NCI-H1048 (cell line): Measurements from ENCODE around the gene CDHR1.

Experiments
- DNase-seq: peaks from one replicate; lab custom pipeline; 2025; lab: John Stamatoyannopoulos, UW

CDHR1 gene

DNA sequence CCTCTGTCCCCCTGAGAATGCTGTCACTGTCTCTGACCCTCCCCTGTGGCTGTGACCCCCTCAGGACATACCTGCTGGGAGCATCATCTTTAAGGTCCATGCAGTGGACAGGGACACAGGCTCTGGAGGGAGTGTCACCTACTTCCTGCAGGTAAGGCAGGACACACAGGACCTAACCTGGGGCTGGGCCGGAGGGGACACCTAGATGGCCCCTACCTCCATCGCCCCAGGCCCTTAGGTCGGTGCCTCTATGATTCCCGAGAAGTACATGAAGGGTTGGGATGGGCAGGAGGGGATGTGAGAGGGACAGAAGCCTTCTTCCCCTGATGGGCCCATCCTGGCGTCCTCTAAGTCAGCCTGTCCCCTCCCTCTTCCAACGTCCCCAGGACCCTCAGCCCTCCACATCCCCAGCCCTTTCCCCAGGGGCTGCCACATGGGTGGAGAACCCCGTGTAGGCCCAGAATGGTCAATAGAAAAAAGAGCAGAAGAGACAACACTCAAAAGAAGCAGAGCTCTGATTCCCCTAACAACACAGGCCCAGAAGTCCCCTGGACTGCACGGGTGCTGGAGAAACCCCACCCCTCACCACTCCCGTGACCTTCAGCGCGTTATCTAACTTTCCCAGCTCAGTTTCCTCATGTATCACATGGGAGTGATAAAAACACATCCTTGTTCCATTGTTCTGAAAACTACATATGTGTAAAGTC, 6.4 kb downstream of the CDHR1 start:
- no peak for DNase-seq

GRCh38 chr10:84201244-84201606, 6.9 kb downstream of the CDHR1 start:
- no peak for DNase-seq

DNA sequence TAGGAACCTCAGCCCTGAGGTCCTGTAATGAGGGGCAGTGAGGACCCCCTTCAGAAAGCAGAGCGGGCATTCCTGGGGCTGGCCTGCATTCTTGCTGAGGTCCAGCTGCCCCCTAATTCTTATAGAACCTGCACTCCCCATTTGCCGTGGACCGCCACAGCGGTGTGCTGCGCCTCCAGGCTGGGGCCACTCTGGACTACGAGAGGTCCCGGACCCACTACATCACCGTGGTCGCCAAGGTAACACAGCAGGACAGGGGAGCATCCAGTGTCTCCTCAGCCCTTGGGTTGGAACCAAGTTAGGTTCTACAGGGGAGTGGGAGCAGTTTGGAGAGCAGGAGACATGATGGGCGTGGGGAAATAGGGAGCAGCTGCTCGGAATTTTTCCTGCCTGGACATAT, 7.3 kb downstream of the CDHR1 start:
- DNase-seq, result no peak

- no peak for DNase-seq
Observed at GRCh38 chr10:84202349-84202748, 8.0 kb downstream of the CDHR1 start.

DNA sequence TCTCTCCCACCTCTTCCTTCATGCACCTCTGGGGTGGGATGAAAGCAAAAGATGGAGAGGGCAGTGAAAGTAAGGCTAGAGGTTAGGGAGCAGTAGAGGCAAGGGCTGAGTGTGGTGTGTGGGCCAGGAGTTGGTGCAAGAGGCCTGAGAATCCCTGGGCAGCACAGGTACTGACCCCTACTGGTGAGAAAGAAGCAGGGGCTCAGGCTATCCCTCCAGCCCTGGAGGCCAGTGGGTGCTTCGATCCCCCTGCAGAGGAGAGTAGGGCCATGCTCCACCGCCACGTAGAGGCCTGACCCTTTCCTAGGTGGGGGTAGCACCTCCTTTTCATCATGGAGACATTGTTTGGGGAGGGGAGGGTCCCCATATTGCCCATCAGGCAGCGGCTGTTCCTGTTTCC, 9.8 kb downstream of the CDHR1 start:
- DNase-seq, result no peak

- DNase-seq, result no peak
Observed at GRCh38 chr10:84204610-84205009, 10.3 kb downstream of the CDHR1 start.

GRCh38 chr10:84205049-84205852, 10.9 kb downstream of the CDHR1 start:
- no peak for DNase-seq

GRCh38 chr10:84205853-84206525, 11.7 kb downstream of the CDHR1 start:
- no peak for DNase-seq

DNA sequence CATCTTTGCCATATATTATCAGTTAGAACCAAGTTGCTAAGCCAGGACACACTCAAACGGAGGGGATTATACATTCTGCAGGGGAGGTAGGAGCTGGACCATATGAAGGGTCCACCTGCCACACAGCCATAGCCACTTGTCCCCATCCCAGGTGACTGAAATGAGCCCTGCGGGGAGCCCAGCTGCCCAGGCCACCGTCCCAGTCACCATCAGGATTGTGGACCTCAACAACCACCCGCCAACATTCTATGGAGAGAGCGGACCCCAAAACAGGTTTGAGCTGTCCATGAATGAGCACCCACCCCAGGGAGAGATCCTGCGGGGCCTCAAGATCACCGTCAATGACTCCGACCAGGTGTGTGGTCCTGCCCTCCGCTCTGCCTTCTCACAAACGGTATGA, 13.7 kb downstream of the CDHR1 start:
- DNase-seq, result no peak

GRCh38 chr10:84211566-84211965, 17.2 kb downstream of the CDHR1 start:
- DNase-seq, result no peak

GRCh38 chr10:84212014-84212413, 17.7 kb downstream of the CDHR1 start:
- no peak for DNase-seq

DNA sequence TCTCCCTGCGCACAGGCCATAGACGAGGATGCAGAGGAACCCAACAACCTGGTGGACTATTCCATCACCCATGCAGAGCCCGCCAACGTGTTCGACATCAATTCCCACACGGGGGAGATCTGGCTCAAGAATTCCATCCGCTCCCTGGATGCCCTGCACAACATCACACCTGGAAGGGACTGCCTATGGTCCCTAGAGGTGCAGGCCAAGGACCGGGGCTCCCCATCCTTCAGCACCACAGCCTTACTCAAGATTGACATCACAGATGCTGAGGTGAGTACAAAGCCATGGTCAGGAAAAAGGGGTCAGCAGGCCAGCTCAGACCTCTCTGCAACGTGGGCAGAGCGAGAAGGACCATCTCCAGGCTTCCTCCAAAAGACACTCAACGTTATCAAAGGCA, 18.7 kb downstream of the CDHR1 start:
- no peak for DNase-seq

DNA sequence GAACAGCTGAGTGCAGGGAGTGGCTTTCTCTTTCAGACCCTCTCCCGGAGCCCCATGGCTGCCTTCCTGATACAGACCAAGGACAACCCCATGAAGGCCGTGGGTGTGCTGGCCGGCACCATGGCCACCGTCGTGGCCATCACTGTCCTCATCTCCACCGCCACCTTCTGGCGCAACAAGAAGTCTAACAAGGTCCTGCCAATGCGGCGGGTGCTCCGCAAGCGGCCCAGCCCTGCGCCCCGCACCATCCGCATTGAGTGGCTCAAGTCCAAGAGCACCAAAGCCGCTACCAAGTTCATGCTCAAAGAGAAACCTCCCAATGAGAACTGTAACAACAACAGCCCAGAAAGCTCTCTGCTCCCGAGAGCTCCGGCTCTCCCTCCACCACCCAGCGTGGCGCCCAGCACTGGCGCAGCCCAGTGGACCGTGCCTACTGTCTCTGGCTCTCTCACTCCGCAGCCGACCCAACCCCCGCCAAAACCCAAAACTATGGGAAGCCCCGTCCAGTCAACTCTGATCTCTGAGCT, 19.8 kb downstream of the CDHR1 start:
- DNase-seq, result no peak

DNA sequence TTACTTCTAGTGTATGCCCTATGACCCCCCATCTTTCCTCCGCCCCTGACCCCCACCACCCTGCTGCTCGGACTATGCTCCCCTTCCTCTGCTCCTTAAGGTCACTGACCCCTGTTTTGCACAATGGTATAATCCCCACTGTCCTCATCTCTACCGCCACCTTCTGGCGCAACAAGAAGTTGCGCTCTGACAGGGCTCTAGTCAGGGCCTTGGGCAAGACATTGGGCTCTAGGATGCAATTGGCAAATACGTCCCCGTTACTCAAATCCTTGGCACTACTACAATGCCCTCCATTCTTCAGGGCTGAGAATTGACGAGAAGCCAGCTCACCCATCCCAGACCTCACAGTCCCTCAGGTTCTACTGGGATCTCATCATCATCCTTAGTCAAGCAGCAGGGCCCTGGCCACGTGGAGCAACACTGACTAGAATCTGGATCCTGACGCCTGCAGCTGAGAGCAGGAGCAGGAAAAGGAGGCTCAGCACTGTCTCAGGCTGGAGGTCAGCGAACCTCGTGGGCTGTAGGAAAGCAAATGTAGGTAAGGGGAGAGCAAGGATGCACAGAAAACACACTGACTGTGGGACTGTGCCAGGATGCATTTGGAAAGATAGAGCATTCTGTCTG, 20.4 kb downstream of the CDHR1 start:
- no peak for DNase-seq

GRCh38 chr10:84216834-84217233, 22.5 kb downstream of the CDHR1 start:
- no peak for DNase-seq

GRCh38 chr10:84217746-84218145, 23.4 kb downstream of the CDHR1 start:
- no peak for DNase-seq

DNA sequence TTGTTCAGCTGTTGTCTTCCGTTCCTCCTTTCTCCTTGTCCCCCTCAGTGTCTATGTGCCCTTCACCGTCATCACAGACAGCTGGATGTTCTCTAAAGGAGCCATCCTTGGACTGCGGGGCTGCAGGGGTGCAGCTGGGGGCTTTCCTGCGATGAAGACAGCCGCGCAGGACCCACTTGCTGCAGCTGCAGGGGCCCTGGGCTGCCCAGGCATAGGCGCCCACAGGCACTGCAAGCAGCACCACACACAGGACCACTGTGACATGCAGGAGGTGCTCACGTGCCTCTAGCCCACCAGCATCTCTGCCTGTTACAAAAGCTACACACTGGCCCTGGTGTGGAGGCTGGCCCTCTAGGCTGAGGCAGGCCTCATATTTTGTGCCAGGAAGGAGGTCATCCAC, 27.6 kb downstream of the CDHR1 start:
- no peak for DNase-seq

- DNase-seq, result no peak
Observed at GRCh38 chr10:84224411-84225028, 30.2 kb downstream of the CDHR1 start.

DNA sequence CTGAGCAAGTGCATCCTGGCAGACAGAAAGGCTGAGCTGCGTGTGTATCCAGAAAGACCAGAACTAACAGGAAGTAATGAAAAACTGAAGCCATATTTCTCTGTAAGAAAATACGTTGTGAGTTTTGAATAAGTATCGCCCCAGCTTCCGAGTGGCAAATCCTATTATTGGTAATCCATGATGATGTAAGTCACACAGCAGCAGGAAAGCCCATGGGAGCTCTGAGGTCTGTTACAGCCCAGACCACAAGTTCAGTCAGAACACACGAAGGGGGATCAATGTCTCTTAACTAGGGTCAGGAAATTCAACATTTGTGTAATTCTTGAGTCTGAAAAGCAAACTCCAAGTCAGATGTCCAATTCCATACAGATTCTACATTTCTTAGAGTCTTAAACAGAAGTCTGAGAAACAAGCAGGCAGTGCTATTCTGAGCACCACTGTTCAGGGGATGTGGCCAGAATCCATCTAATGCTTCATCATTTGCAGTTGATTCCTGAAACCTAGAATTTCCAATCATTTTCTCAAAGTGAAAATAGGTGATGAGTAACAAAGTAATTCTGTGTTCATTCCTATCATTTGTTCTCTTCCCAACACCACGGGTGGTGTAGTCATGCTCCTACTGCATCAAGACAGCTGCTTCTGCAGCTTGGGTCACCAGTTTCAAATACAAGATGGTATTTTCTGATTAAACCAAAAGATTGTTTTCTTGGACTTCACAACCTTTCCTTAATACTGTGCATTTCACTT, 31.3 kb downstream of the CDHR1 start, which contains the start of gene LRIT2:
Gene LRIT2 (minus strand): TSS at position 118 of the 747 bp plus-strand sequence. CDS start 24 bp downstream, at position 94.
- no peak for DNase-seq

DNA sequence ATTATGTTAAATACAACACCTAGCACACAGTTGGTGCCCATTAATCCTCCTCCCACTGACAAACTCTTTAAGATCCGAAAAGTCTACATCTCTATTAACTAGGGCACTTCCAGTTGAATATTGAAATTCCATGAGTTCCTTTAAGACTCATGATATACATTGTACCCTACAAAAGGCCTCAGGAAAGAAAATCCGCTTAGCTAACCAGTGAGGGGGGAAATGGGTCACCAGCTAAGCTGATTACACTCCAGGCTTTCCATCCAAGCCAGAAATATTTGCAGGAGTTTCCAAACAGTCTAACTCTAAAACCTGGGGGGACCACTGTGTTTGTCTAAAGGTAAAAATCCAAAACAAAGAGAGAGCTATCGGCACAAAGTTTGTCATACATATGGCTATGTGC, 32.3 kb downstream of the CDHR1 start:
- no peak for DNase-seq

GRCh38 chr10:84227810-84228209, 33.5 kb downstream of the CDHR1 start:
- no peak for DNase-seq
